ENCODE data around the gene ZNF180.
A peak's percentile ranks its signal among the peaks of the same experiment; 100 is the strongest.
"Not testable (repeated sequence)": the region's sequence is repeated elsewhere in the genome, so short reads cannot be mapped to it uniquely, and the experiment has no call there.

ZNF180 gene

GRCh38 chr19:44498988-44499387 lies 1.3 kb downstream of the ZNF180 start:
- no peak for DNase-seq (ENCODE audit: low read depth in 2 of 2)

- DNase-seq (ENCODE audit: low read depth in 2 of 2): no peak
Observed at GRCh38 chr19:44496711-44497110, 3.6 kb downstream of the ZNF180 start.

GRCh38 chr19:44476559-44477408 lies 23.5 kb downstream of the ZNF180 start:
- no peak for DNase-seq (ENCODE audit: low read depth in 2 of 2)

- not testable (repeated sequence) for DNase-seq (ENCODE audit: low read depth in 2 of 2)
Observed at GRCh38 chr19:44468730-44469129, 31.6 kb downstream of the ZNF180 start.

- not testable (repeated sequence) for DNase-seq (ENCODE audit: low read depth in 2 of 2)
Observed at GRCh38 chr19:44462600-44463286, 37.6 kb downstream of the ZNF180 start.

GRCh38 chr19:44456016-44456415 lies 44.3 kb downstream of the ZNF180 start:
- not testable (repeated sequence) for DNase-seq (ENCODE audit: low read depth in 2 of 2)

- no peak for DNase-seq (ENCODE audit: low read depth in 2 of 2)
Observed at GRCh38 chr19:44455100-44455499, 45.2 kb downstream of the ZNF180 start.

- no peak for DNase-seq (ENCODE audit: low read depth in 2 of 2)
Observed at GRCh38 chr19:44452367-44452766, 48.0 kb downstream of the ZNF180 start.

- no peak for DNase-seq (ENCODE audit: low read depth in 2 of 2)
Observed at GRCh38 chr19:44451687-44452086, 48.6 kb downstream of the ZNF180 start.

GRCh38 chr19:44447916-44448674 lies 52.2 kb downstream of the ZNF180 start, which contains the start of gene ZNF229:
ZNF229 (minus strand) TSS chr19:44448472; CDS start chr19:44442847, 5,625 bp downstream.
- peak; percentile 6 to 36 for DNase-seq (ENCODE audit: low read depth in 2 of 2)

GRCh38 chr19:44438441-44438840 lies 61.9 kb downstream of the ZNF180 start:
- DNase-seq (ENCODE audit: low read depth in 2 of 2): no peak

- no peak for DNase-seq (ENCODE audit: low read depth in 2 of 2)
Observed at GRCh38 chr19:44435441-44435840, 64.9 kb downstream of the ZNF180 start.

GRCh38 chr19:44430956-44431355 lies 69.4 kb downstream of the ZNF180 start:
- DNase-seq (ENCODE audit: low read depth in 2 of 2): no peak
